Fibroblast of lung (primary cell): ENCODE data around the gene SUPT3H.

Source experiments
- EZH2 ChIP-seq: IDR thresholded peaks from 2 replicates; pipeline ENCODE4 v1.5.1; 2012; ENCODE audit warnings: low read length, control low read depth, mild to moderate bottlenecking; ENCODE audit errors: missing control alignments
- TF ChIP-seq, protein P1 (sequence below), 2 donors: IDR thresholded peaks in 1 of 2; conservative IDR thresholded peaks in 1 of 2; 1 replicate in 1 of 2; 2 replicates in 1 of 2; pipeline ENCODE4 v1.5.1; 2011 to 2012; ENCODE audit warnings: low read length in 2 of 2, control low read depth in 1 of 2, inconsistent platforms in 1 of 2, low read depth in 1 of 2, mild to moderate bottlenecking in 1 of 2

DNA sequence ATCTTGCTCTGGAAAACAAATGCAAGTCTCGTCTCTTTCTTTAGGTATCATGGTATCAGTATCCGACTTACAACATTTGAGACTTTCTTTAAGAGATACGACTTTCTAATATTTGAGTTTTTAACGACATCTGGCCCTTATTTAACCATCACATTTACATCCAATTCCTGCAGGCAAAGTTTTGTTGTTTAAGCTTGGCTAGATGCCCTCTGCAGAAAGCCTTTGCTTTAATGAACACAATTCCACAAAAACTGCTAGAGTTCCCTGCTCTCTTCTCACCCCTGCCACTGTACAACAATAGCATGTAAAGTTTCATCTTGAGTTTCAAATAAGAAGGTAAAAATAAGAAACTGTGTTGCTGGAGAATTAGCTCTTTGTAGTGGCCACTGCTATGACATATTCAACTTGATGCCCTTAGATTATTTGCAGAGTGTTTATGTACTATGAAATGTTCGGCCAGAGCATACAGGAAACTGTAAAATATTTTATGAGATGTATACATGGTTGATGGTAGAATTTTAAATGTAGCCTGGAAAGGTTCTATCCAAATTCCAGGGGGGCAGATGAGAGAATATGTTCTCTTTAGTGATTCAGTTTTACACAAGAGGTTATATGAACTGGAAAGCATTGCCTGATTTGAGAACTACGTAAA is 551.6 kb downstream of the SUPT3H start:
- TF ChIP-seq, protein P1, sequence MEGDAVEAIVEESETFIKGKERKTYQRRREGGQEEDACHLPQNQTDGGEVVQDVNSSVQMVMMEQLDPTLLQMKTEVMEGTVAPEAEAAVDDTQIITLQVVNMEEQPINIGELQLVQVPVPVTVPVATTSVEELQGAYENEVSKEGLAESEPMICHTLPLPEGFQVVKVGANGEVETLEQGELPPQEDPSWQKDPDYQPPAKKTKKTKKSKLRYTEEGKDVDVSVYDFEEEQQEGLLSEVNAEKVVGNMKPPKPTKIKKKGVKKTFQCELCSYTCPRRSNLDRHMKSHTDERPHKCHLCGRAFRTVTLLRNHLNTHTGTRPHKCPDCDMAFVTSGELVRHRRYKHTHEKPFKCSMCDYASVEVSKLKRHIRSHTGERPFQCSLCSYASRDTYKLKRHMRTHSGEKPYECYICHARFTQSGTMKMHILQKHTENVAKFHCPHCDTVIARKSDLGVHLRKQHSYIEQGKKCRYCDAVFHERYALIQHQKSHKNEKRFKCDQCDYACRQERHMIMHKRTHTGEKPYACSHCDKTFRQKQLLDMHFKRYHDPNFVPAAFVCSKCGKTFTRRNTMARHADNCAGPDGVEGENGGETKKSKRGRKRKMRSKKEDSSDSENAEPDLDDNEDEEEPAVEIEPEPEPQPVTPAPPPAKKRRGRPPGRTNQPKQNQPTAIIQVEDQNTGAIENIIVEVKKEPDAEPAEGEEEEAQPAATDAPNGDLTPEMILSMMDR (conservative IDR thresholded peaks at IDR 0.05 in 1 of 2, IDR thresholded peaks at IDR 0.05 in 1 of 2; ENCODE audit: low read depth in 1 of 2, low read length in 2 of 2) = no peak
- TF ChIP-seq EZH2 = no peak
